Measurements from ENCODE around the gene VASP.

GRCh38 chr19:45506989-45507871 lies at the start of gene VASP:
- TF ChIP-seq CTCF (IDR thresholded peaks at IDR 0.05; ENCODE audit: poor library complexity, severe bottlenecking) (no peak), REST (IDR thresholded peaks at IDR 0.05; ENCODE audit: borderline replicate concordance) (no peak), EZH2 (IDR thresholded peaks at IDR 0.05; ENCODE audit: borderline replicate concordance, insufficient read depth, low read length, poor library complexity, severe bottlenecking) (no peak), MXI1 (conservative IDR thresholded peaks at IDR 0.05; ENCODE audit: poor library complexity, severe bottlenecking) (peak; percentile 32), POLR2AphosphoS5 (IDR thresholded peaks at IDR 0.05) (peak; percentile 50), EP300 (conservative IDR thresholded peaks at IDR 0.05; ENCODE audit: poor library complexity, severe bottlenecking) (no peak), RAD21 (conservative IDR thresholded peaks at IDR 0.05) (peak; percentile 15), TAF1 (IDR thresholded peaks at IDR 0.05; ENCODE audit: low read depth) (no peak), SMC3 (conservative IDR thresholded peaks at IDR 0.05; ENCODE audit: poor library complexity) (peak; percentile 18)
